GM18867 (cell line): Measurements from ENCODE around the gene MEMO1.
"Not testable (repeated sequence)": the region's sequence is repeated elsewhere in the genome, so short reads cannot be mapped to it uniquely, and the experiment has no call there.

Experiments used
- ATAC-seq: cut with Tn5 transposase; IDR thresholded peaks from one replicate; pipeline ENCODE4 v1.9.1; 2021; ENCODE audit warnings: mild to moderate bottlenecking, moderate library complexity; ENCODE audit not compliant: unreplicated experiment

The MEMO1 gene

GRCh38 chr2:32010670-32011484, at the start of gene MEMO1:
Gene MEMO1, minus strand, starts transcription at chr2:32011008. Its CDS starts 761 bp downstream, at chr2:32010247.
- peak; percentile 63 for ATAC-seq

- no peak for ATAC-seq
These were observed 49.5 kb upstream of the MEMO1 start for GRCh38 chr2:32060266-32060665.

- no peak for ATAC-seq
These were observed 47.3 kb upstream of the MEMO1 start for GRCh38 chr2:32058130-32058529.

DNA sequence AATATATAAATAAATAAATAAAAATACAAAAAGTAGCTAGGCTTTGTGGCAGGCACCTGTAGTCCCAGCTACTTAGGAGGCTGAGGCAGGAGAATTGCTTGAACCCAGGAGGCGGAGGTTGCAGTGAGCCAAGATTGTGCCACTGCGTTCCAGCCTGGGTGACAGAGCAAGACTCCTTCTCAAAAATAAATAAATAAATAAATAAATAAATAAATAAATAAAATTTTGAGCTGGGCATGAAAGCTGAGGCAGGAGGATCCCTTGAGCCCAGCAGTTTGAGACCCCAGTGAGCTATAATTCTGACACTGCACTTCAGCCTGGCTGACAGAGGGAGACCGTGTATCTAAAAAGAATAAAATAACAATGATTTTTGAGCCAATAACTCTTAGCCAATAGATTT, 43.8 kb upstream of the MEMO1 start:
- ATAC-seq, result not testable (repeated sequence)

DNA sequence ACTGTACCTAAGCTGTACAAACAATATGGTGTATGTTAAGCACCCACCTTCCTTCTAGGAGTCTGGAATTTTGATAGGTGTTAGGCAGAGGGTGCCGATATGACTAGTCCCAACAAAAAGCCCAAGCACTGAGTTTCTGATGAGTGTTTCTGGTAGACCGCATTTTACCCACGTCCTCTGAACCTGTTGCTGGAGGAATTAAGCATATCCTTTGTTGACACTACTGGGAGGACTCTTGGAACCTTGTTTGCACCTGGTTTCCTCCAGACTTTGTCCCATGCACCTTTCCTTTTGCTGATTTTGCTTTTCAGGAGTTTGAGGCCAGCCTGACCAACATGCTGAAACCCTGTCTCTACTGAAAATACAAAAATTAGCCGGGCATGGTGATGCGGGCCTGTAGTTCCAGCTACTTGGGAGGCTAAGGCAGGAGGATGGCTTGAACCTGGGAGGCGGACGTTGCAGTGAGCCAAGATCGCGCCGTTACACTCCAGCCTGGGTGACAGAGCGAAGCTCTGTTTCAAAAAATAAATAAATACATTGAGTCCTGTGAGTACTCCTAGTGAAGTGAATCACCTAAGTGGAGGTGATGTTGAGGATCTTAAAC, 41.1 kb upstream of the MEMO1 start:
- ATAC-seq, result no peak

DNA sequence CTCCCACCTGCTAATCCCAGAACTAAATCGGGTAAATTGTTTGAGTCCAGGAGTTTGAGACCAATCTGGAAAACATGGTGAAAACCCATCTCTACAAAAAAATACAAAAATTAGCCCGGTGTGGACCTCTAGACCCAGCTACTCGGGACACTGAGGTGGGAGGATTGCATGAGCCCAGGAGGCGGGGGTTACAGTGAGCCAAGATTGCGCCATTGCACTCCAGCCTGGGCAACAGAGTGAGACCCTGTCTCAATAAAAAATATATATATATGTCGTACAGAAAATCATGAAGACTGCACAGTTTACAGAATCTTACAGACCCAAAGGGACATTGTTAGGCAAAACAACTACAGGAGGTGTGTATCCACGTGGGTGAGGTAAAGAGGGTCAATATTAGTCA, 32.8 kb upstream of the MEMO1 start:
- no peak for ATAC-seq

- ATAC-seq, result peak; percentile 93
These were observed 28.8 kb upstream of the MEMO1 start, which contains the start of gene DPY30 for GRCh38 chr2:32039447-32040219. Gene DPY30, minus strand, starts transcription at chr2:32039805. Its CDS starts 349 bp downstream, at chr2:32039456.

DNA sequence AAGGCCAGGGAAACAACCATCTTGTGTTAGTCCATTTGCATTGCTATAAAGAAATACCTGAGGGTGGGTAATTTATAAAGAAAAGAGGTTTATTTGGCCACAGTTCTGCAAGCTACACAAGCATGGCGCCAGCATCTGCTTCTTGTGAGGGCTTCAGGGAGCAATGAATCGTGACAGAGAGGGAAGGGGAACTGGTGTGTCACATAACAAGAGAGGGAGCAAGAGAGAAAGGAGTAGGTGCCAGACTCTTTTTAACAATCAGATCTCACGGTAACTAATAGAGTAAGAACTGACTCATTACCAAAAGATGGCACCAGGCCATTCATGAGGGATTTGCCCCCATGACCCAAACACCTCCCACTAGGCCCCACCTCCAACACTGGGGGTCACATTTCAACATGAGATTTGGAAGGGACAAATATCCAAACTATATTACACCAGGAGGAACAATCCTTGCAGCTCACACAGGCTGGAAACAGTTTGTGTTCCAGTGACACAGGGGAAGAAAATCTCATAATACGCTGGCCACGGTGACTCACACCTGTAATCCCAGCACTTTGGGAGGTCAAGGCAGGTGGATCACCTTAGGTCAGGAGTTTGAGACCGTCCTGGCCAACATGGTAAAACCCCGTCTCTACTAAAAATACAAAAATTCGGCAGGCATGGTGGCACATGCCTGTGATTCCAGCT, 23.5 kb upstream of the MEMO1 start:
- ATAC-seq, result not testable (repeated sequence)

GRCh38 chr2:32018789-32019482, 8.1 kb upstream of the MEMO1 start:
- ATAC-seq, result not testable (repeated sequence)

DNA sequence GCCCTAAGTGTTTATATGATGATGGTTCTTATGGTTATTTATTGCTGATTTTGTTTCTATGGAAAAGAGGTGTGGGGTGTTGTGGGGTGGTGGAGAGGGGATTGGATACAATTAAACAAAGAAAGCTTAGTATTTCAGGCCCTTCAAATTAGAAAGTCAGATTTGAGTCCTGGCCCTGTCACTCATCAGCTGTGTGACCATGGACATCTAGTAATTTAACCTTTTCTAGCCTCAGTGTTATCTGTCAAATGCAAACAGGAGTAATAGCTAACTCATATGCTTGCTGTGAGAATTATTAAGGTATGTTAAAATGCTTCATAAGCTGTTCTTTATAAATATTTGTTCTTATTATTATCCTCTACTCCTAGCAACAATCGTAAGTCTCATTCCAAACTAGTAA, 2.1 kb upstream of the MEMO1 start:
- no peak for ATAC-seq

- ATAC-seq, result no peak
These were observed 715 bp upstream of the MEMO1 start for GRCh38 chr2:32011485-32011960.

GRCh38 chr2:32010280-32010669, 533 bp downstream of the MEMO1 start:
- ATAC-seq, result peak; percentile 59

DNA sequence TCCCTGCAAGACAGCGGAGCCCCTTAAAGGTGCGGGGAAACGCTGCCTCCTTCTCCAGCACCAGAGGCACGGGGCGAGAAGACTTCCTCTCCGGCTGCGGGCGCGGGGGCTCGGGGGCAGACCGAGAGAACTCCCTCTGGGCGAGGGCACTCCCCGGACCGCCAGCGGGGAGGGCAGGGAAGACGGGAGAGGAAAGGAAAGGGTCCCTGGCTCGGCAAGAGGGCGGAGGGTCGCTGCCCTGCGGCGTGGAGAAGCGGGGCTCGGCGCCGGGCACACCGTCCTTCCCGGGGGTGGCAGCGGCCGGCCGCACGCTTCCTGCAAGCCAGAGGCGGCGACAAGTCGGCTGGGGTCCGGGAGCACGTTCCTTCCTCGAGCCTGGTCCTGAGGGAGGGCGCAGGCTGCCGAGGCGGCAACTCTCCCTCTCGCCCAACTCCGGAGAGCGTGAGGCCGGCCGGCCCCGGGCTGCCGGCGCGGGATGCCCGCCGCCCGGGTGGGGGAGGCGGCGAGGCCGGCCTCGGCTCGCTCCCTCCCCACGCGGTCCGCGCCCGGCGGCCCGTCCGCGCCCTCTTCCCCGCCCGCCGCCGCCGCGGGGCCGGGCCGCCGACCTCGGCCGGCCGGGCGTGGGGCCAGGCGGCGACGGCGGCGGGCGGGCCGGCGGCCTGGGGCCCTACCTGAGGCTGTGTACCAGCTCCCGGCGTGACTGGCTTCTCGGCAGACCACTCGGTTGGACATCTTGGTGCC, 1.1 kb downstream of the MEMO1 start:
- ATAC-seq, result peak; percentile 28

DNA sequence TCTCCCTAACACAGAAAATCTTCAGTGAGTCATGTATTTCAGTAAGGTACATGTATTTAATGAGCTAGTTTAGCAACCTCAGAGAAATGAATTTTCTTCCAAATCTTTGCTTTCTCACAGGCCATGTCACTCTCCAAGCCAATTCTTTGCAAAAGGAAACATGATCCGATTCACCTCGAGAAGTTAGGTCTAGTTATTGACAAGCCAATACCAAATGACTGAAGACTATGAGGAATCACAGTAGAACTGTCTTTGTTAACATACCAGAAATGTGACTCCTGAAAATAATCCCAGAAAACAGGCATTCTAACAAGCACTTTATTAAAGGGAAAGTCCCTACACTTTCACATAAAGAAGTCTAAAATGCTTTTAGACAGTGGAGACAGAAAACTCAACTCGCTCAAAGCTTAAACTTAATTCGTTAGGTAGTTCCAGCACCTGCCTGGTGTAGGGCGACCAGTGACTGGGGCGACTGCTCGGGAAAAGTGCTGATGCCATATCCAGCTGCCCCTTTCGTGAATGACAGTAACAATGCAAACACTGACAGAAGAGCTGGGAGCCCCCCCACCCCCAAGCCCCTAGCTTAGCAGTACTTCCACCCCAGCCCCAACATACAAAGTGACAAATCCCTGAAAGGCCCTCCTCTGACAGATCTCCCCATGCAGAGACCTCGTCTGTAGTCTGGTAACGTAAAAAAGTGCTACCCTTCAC, 1.8 kb downstream of the MEMO1 start:
- no peak for ATAC-seq

DNA sequence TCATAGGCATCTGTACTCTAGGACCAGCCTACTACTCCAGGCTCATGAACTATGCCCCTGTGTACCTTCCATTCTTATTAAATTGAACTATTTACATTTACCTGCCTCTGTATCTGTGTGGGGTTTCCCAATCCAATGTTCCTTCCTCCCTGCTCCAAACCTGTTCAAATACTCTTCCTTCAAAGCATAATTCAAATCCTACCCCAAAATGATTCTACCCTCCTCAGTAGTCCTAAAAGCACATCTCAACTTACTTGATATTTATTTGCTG, 3.8 kb downstream of the MEMO1 start:
- no peak for ATAC-seq

DNA sequence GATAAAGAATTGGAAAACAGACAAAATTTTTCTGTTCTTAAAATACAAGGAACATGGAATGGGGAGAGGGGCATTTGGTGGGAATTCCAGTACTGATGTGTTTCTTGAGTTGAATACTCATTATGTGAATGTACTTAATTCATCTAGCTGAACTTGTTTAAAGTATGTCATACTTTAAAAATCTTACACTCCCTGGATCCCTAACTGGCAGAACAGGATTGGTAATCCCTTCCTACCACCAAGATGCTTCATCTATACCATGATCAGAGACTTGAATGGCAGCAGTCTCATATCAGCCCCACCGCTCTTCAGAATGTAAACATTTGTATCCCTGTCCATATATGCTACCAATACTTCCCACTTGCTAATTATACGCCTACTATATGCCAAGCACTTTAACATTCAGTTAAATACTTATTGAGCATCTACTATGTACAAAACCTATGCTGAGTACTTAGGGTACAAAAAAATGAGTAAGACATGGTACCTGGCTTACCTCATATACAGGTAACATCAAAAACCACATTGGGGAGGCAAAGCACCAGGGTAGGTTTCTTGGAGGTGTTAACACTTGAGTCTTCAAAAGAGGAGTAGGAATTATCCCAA, 5.3 kb downstream of the MEMO1 start:
- ATAC-seq, result no peak

GRCh38 chr2:32003791-32004190, 7.0 kb downstream of the MEMO1 start:
- no peak for ATAC-seq

- no peak for ATAC-seq
These were observed 8.4 kb downstream of the MEMO1 start for GRCh38 chr2:32002406-32002805.

- ATAC-seq, result no peak
These were observed 11.4 kb downstream of the MEMO1 start for GRCh38 chr2:31999438-31999837.
